Measurements from ENCODE around the gene SLC35A1.
"Not testable (repeated sequence)": the region's sequence is repeated elsewhere in the genome, so short reads cannot be mapped to it uniquely, and the experiment has no call there.

Gene SLC35A1, protein sequence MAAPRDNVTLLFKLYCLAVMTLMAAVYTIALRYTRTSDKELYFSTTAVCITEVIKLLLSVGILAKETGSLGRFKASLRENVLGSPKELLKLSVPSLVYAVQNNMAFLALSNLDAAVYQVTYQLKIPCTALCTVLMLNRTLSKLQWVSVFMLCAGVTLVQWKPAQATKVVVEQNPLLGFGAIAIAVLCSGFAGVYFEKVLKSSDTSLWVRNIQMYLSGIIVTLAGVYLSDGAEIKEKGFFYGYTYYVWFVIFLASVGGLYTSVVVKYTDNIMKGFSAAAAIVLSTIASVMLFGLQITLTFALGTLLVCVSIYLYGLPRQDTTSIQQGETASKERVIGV

DNA sequence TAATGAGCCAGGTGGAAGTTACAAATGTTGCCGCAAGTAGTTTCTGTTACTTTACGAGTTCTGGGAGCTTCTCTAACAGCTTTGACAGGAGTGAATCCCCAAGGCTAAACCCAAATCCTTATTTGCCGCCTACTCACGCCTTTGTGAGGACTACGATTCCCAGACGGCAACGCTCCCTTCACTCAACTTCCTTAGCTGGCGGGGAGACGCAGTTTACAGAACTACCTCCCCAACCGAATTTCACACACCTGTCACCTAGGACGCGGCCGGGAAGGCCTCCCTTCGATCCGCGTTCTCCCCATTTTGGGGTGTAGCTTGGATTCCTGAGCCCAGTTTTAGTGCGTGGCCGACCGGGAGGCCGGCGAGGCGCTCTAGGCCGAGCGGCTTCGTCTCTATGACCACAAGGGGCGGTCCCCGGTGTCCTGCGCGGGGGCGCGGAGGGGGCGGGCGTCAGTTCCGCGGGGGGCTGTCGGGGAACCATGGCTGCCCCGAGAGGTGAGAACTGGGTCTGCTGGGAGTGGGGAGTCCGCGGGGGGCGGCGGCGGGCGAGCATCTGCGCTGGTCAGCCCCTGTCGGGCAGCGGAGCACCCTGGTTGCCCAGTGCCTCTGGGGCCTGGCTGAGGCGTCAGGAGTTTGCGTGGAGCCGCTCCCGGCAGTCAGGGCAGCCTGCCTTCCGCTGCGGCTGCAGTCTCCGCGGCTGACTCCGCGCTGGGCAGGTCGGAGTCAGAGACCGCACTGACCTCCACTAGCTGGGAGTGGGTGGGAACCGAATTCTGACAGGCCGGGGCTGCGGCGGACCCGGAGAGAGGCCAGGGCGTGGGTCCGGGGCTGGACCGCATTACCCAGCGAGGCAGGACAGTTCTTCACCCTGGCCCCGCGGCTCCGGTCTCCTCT lies at the start of gene SLC35A1:
Gene SLC35A1 (plus strand): TSS at position 450 of the 894 bp plus-strand sequence. CDS start 30 bp downstream, at position 480.
- peak; percentile 65 to 81 for DNase-seq

DNA sequence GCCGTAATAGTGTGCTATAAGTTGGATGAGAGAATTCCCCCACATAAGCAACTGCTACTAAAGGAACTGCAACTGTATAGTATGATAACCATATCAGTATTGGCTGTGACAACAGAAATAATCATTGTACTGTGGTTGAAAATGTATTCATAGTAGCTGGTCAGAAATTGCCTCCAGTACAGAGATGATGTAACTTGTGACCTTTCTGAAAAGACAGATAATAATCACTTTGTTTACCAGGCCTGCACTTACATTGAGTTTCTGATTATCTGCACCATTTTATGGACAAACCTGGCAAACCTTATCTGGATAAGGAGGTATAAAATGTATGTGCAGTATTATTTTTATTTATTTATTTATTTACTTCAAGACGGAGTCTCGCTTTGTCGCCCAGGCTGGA lies 46.0 kb upstream of the SLC35A1 start:
- DNase-seq, result no peak

DNA sequence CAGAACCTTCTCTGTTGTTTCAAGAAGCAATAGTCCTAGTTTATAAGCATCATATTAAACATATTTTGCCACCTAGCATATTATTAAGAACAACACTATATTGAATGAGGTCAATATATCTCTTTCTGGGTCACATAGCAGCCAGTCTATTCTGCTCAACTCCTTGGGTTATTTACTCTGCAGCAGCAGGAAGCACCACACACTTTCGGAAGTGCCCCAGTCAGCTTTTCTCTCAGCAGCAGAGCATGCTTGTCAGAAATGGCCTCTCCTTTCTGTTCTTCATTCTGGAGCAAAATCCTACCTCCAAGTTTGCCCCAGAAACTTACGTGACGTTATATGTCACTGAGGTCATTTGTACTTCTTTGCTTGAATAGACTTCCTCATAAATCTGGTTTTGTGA lies 42.3 kb upstream of the SLC35A1 start:
- DNase-seq, result no peak

DNA sequence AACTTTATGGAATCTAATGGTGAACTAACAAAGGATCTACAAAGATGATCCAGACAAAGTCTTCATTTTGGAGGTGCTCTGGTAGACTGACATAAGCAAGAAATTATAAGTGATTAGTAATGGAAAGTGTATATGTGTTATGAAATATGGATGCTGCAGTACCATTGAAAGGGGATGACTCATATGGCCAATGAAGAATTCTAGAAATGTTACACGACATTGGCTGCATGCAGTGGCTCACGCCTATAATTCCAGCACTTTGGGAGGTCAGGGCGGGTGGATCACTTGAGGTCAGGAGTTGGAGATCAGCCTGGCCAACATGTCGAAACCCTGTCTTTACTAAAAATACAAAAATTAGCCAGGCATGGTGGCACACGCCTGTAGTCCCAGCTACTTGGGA lies 41.5 kb upstream of the SLC35A1 start:
- DNase-seq, result no peak

DNA sequence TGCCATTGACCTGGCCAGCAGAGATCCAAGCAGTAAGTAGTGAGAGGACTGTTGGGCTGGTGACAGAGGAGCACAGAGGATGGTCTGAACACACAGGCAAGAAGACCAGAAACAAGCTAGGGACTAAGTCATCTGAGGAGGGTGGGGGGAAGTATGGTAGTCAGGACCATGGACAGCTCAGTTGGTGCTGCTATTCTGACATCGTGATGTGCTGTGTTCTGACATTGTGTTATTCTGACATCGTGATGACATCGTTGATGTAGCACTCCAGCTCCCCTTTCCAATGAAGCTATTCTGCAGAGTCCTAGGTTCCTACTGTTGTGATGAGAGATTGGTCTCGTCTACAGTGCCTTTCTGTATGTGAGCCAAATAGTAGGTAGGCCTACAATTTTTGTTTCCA lies 36.3 kb upstream of the SLC35A1 start:
- DNase-seq, result peak in 1 of 2 donors; percentile 70

GRCh38 chr6:87441711-87442110 lies 31.1 kb upstream of the SLC35A1 start:
- no peak for DNase-seq

- no peak for DNase-seq
Observed at GRCh38 chr6:87444362-87444761, 28.4 kb upstream of the SLC35A1 start.

- no peak for DNase-seq
Observed at GRCh38 chr6:87465051-87465450, 7.7 kb upstream of the SLC35A1 start.

DNA sequence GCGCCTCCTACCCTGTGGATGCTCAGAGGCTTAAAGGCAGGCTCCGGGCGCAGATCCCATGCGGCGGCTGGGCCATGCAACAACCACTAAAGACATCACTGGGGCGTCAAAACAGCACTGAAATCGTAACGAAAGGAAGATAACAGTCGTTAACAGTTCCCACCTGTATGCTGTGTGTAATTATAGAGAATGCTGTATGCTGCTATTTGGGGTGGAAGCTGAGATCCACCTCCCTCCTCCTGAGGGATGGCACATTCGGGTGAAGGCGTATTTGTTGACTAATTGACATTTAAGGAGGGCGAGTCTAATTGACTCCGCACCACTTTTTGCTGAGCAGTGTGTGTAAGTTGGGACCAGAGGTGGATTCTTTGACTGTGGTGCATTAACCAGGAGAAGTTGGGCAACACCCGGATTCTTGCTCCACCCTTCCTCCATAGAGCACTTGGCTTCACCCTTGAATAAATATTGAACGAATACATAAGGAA lies 687 bp downstream of the SLC35A1 start:
- DNase-seq, result no peak

DNA sequence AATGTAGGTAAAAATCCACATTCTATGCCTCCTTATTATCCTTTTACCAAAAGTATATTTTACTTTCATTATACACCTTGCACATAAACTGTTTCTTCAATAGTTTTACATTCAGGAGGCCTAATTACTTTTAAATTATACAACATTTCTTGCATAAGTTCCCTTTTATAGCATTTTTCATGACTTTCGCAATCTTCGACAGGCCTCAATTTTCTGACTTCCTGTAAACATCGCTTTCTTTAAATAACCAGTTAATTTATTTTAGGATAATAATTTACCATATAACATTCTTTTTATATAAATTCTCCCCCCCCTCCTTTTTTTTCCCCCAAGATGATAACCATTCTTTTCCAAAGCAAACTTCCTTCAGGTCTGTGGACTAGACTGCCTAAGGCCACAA lies 9.2 kb downstream of the SLC35A1 start:
- no peak for DNase-seq

DNA sequence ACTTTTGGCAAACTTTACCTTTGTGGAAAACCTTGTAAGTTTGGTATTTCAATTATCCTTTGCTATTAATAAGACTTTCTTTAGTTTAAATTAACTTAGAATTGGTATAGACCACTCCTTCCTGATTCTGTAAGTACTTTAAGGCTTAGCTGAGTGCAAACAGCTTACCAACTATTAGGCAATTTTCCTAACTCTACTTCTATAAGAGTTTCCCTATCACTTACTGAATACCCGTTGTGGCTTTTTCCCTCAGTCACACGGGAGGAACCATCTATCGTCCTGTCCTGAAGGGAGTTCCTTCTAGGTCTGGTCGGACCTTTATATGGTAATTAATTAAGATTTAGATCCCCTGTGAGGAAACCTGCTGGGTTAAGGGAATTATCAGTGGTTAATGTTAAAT lies 9.6 kb downstream of the SLC35A1 start:
- DNase-seq, result no peak

GRCh38 chr6:87483929-87484328 lies 11.2 kb downstream of the SLC35A1 start:
- DNase-seq, result no peak

- no peak for DNase-seq
Observed at GRCh38 chr6:87484491-87484890, 11.7 kb downstream of the SLC35A1 start.

- DNase-seq, result no peak
Observed at GRCh38 chr6:87487555-87487954, 14.8 kb downstream of the SLC35A1 start.

DNA sequence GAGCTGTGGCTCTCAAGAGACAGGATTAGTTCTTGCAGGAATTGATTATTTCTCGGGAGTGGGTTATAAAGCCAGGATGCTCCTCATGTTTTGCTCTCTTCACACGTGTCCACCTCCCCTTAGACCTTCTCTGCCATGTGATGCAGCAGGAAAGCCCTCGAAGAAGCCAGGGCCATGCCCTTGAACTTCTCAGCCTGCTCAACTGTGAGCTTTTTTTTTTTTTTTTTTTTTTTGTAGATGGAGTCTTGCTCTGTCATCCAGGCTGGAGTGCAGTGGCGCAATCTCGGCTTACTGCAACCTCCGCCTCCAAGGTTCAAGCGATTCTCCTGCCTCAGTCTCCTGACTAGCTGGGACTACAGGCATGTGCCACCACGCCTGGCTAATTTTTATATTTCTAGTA lies 16.6 kb downstream of the SLC35A1 start:
- DNase-seq, result not testable (repeated sequence)

- no peak for DNase-seq
Observed at GRCh38 chr6:87494761-87495422, 22.1 kb downstream of the SLC35A1 start.

DNA sequence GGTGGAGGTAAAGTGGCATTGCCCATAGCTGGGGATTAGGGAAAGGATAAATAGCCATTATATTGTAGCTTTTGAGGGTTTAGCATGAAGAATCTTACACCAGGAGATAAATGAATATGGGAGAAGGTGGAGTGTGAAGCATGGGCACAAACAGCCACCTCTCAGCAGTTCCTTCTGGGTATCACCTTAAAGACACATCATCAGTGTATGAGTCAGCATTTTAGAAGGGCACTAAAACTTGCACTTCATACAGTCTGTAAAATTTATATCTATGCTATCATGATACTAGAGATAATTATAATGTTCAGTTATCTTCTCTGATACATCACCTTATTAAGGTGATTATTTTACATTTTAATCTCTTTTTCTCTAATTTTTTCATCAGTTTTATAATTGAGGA lies 25.3 kb downstream of the SLC35A1 start:
- no peak for DNase-seq

GRCh38 chr6:87501809-87502572 lies 29.2 kb downstream of the SLC35A1 start:
- no peak for DNase-seq

DNA sequence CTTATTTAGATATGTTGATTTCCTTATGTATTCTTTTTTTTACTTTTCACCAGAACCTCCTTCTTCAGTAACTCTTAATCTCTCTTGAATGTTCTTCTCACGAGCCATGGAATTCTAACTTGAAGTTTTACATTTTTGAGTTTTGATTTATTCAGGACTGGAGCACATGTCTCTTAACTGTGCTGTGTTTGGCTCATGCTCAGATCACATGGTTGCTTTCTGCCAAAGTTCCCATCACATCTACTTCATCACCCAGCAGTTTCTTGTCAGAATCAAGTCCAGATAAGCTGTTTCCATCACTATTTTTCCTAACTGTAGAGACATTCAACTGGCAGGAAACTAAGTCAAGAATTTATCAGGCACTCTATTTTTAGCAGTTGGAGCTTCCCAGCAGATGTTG lies 31.7 kb downstream of the SLC35A1 start:
- no peak for DNase-seq

- no peak for DNase-seq
Observed at GRCh38 chr6:87514831-87515230, 42.1 kb downstream of the SLC35A1 start.

- DNase-seq, result no peak
Observed at GRCh38 chr6:87518453-87518852, 45.7 kb downstream of the SLC35A1 start.

DNA sequence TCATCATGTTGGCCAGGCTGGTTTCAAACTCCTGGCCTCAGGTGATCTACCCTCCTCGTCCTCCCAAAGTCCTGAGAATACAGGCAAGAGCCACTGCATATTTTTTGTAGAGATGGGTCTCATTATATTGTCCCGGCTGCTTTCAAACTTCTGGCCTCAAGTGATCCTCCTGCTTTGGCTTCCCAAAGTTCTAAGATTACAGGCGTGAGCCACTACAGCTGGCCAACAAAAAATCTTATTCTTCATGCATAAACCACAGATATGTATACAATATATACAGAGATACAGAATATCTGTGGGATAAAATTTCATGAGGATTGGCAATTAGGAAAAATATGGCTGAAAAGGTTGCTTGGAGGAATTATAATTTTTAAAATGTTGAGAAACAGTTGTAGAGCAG lies 49.9 kb downstream of the SLC35A1 start:
- no peak for DNase-seq

DNA sequence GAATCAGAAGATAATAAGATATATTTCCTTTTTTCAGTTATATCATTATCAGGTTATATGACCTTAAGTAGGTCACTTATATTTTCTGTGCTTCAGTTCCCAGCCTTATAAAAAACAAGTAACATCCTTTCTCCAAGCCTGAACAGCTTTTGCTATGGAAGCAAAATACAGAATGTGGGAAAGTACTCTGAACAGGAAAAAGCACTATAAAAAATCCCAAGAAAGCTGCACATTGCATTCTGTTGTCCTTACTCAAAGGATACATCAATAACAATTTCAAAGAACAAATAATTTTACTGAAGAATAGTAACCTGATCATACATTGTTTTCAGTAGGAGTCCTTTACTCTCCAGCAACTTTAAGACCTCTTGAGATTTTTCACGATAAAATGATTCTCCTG lies 56.4 kb downstream of the SLC35A1 start:
- no peak for DNase-seq
